HUES6 (cell line): ENCODE measurements around the gene ACOX2.
A peak's percentile ranks its signal among the peaks of the same experiment; 100 is the strongest.
"Not testable (repeated sequence)": the region's sequence is repeated elsewhere in the genome, so short reads cannot be mapped to it uniquely, and the experiment has no call there.

ENCODE experiments used
- H3K27ac ChIP-seq: 2 replicates; pipeline ENCODE4 v1.7.0; 2013; ENCODE audit warnings: low read depth, mild to moderate bottlenecking, low read length, inconsistent platforms
- H3K27me3 ChIP-seq: 2 replicates; pipeline ENCODE4 v1.6.1; 2013; ENCODE audit warnings: low read length; ENCODE audit not compliant: control insufficient read depth, insufficient read depth
- H3K36me3 ChIP-seq: 2 replicates; pipeline ENCODE4 v1.6.1; 2013; ENCODE audit warnings: low read length; ENCODE audit not compliant: control insufficient read depth, insufficient read depth
- H3K4me1 ChIP-seq: 2 replicates; pipeline ENCODE4 v1.6.1; 2013; ENCODE audit warnings: low read length; ENCODE audit not compliant: control insufficient read depth, insufficient read depth
- H3K4me3 ChIP-seq: 2 replicates; pipeline ENCODE4 v1.5.1; 2013; ENCODE audit warnings: low read depth, low read length
- H3K9ac ChIP-seq: one replicate; pipeline ENCODE4 v1.6.1; 2013; ENCODE audit warnings: mild to moderate bottlenecking, low read length
- H3K9me3 ChIP-seq: 2 replicates; pipeline ENCODE4 v1.6.1; 2013; ENCODE audit warnings: low read depth, low read length; ENCODE audit not compliant: control insufficient read depth, insufficient read depth

Gene ACOX2

GRCh38 chr3:58531956-58532355, 5.0 kb downstream of the ACOX2 start:
- Histone ChIP-seq H3K4me1 (peaks cover 27% of the 10 kb centered on the region), H3K9me3 (no peaks in the 10 kb centered on the region), H3K27me3 (no peaks in the 10 kb centered on the region), H3K4me3 (no peak overlapping the region), H3K36me3 (no peaks in the 10 kb centered on the region), H3K27ac (no peak overlapping the region), H3K9ac (no peak overlapping the region)

- Histone ChIP-seq H3K4me1 (peaks cover 24% of the 10 kb centered on the region), H3K36me3 (no peaks in the 10 kb centered on the region), H3K9me3 (no peaks in the 10 kb centered on the region), H3K9ac (no peak overlapping the region), H3K27me3 (no peaks in the 10 kb centered on the region), H3K27ac (no peak overlapping the region), H3K4me3 (no peak overlapping the region)
Measured at GRCh38 chr3:58531555-58531954, 5.4 kb downstream of the ACOX2 start.

- Histone ChIP-seq H3K27ac (no peak overlapping the region), H3K27me3 (no peaks in the 10 kb centered on the region), H3K4me1 (peaks cover 21% of the 10 kb centered on the region), H3K36me3 (no peaks in the 10 kb centered on the region), H3K4me3 (no peak overlapping the region), H3K9me3 (no peaks in the 10 kb centered on the region), H3K9ac (no peak overlapping the region)
Measured at GRCh38 chr3:58530354-58530865, 6.6 kb downstream of the ACOX2 start.

- no peak overlapping the region for H3K9ac ChIP-seq
- no peak overlapping the region for H3K27ac ChIP-seq
- no peak overlapping the region for H3K4me3 ChIP-seq
- no peaks in the 10 kb centered on the region for H3K36me3 ChIP-seq
- no peaks in the 10 kb centered on the region for H3K9me3 ChIP-seq
- peaks cover 21% of the 10 kb centered on the region for H3K4me1 ChIP-seq
- H3K27me3 ChIP-seq: no peaks in the 10 kb centered on the region
Measured at GRCh38 chr3:58529516-58530353, 7.3 kb downstream of the ACOX2 start.

GRCh38 chr3:58528629-58529028, 8.4 kb downstream of the ACOX2 start:
- peaks cover 26% of the 10 kb centered on the region for H3K4me1 ChIP-seq
- no peak overlapping the region for H3K27ac ChIP-seq
- no peaks in the 10 kb centered on the region for H3K27me3 ChIP-seq
- H3K4me3 ChIP-seq: no peak overlapping the region
- H3K9ac ChIP-seq: no peak overlapping the region
- H3K36me3 ChIP-seq: no peaks in the 10 kb centered on the region
- H3K9me3 ChIP-seq: no peaks in the 10 kb centered on the region

- peaks cover 28% of the 10 kb centered on the region for H3K4me1 ChIP-seq
- not testable (repeated sequence) for H3K9ac ChIP-seq, H3K9me3 ChIP-seq, H3K27ac ChIP-seq, H3K4me3 ChIP-seq, H3K36me3 ChIP-seq, H3K27me3 ChIP-seq
Measured at GRCh38 chr3:58527440-58527839, 9.6 kb downstream of the ACOX2 start.

- Histone ChIP-seq H3K36me3 (no peaks in the 10 kb centered on the region), H3K4me1 (peaks cover 37% of the 10 kb centered on the region), H3K4me3 (peak overlapping the region; percentile 3; the same call in 1 of the 2 replicates), H3K9me3 (no peaks in the 10 kb centered on the region), H3K9ac (peak overlapping the region; percentile 7), H3K27ac (no peak overlapping the region), H3K27me3 (no peaks in the 10 kb centered on the region)
Measured at GRCh38 chr3:58526515-58526957, 10.5 kb downstream of the ACOX2 start.

- H3K9me3 ChIP-seq: no peaks in the 10 kb centered on the region
- H3K36me3 ChIP-seq: no peaks in the 10 kb centered on the region
- no peak overlapping the region for H3K27ac ChIP-seq
- no peak overlapping the region for H3K9ac ChIP-seq
- peaks cover 50% of the 10 kb centered on the region for H3K4me1 ChIP-seq
- no peaks in the 10 kb centered on the region for H3K27me3 ChIP-seq
- no peak overlapping the region for H3K4me3 ChIP-seq
Measured at GRCh38 chr3:58524326-58524888, 12.6 kb downstream of the ACOX2 start.

- no peak overlapping the region for H3K27ac ChIP-seq
- peaks cover 56% of the 10 kb centered on the region for H3K4me1 ChIP-seq
- no peaks in the 10 kb centered on the region for H3K36me3 ChIP-seq
- no peaks in the 10 kb centered on the region for H3K27me3 ChIP-seq
- H3K9me3 ChIP-seq: no peaks in the 10 kb centered on the region
- H3K9ac ChIP-seq: no peak overlapping the region
- H3K4me3 ChIP-seq: no peak overlapping the region
Measured at GRCh38 chr3:58522759-58523425, 14.1 kb downstream of the ACOX2 start.

- Histone ChIP-seq H3K27me3 (no peaks in the 10 kb centered on the region), H3K9me3 (no peaks in the 10 kb centered on the region), H3K36me3 (no peaks in the 10 kb centered on the region), H3K4me3 (no peak overlapping the region), H3K27ac (no peak overlapping the region), H3K4me1 (peaks cover 56% of the 10 kb centered on the region), H3K9ac (no peak overlapping the region)
Measured at GRCh38 chr3:58521917-58522631, 14.9 kb downstream of the ACOX2 start.
